ENCODE data around the gene BCDIN3D.

The BCDIN3D gene

GRCh38 chr12:49803693-49804450 lies 39.0 kb downstream of the BCDIN3D start:
- Histone ChIP-seq H3K27ac (ENCODE audit: low read depth, low read length) (no peak overlapping the region), H3K36me3 (ENCODE audit: control insufficient read depth, low read length) (no peaks in the 10 kb centered on the region), H3K9me3 (ENCODE audit: control insufficient read depth, insufficient read depth, low read length) (no peaks in the 10 kb centered on the region), H3K9me2 (replicated peaks; ENCODE audit: control insufficient read depth, low read length) (no peaks in the 10 kb centered on the region), H3K4me1 (ENCODE audit: control insufficient read depth, low read length) (no peaks in the 10 kb centered on the region), H3K79me2 (ENCODE audit: control insufficient read depth, low read length) (no peaks in the 10 kb centered on the region), H4K20me1 (ENCODE audit: control insufficient read depth, insufficient read depth, low read depth, low read length) (no peaks in the 10 kb centered on the region), H3K27me3 (ENCODE audit: control insufficient read depth, low read length) (no peaks in the 10 kb centered on the region), H3K4me2 (ENCODE audit: low read length) (no peak overlapping the region), H3K4me3 (ENCODE audit: low read length) (no peak overlapping the region), H3F3A (ENCODE audit: control insufficient read depth, insufficient read depth) (no peaks in the 10 kb centered on the region)
- TF ChIP-seq EZH2phosphoT487 (IDR thresholded peaks at IDR 0.05; ENCODE audit: borderline replicate concordance, low read length), result no peak
- no peak for TF ChIP-seq CTCF (IDR thresholded peaks at IDR 0.05; ENCODE audit: low read depth, low read length, poor library complexity, severe bottlenecking)

- Histone ChIP-seq H3K27ac (ENCODE audit: low read depth, low read length) (no peak overlapping the region), H3K4me1 (ENCODE audit: control insufficient read depth, low read length) (no peaks in the 10 kb centered on the region), H3K27me3 (ENCODE audit: control insufficient read depth, low read length) (no peaks in the 10 kb centered on the region), H4K20me1 (ENCODE audit: control insufficient read depth, insufficient read depth, low read depth, low read length) (no peaks in the 10 kb centered on the region), H3K9me3 (ENCODE audit: control insufficient read depth, insufficient read depth, low read length) (no peaks in the 10 kb centered on the region), H3K4me2 (ENCODE audit: low read length) (no peak overlapping the region), H3K9me2 (replicated peaks; ENCODE audit: control insufficient read depth, low read length) (no peaks in the 10 kb centered on the region), H3K79me2 (ENCODE audit: control insufficient read depth, low read length) (no peaks in the 10 kb centered on the region), H3K4me3 (ENCODE audit: low read length) (no peak overlapping the region), H3F3A (ENCODE audit: control insufficient read depth, insufficient read depth) (no peaks in the 10 kb centered on the region), H3K36me3 (ENCODE audit: control insufficient read depth, low read length) (peaks cover 5% of the 10 kb centered on the region; the same call in 1 of the 2 replicates)
- TF ChIP-seq EZH2phosphoT487 (IDR thresholded peaks at IDR 0.05; ENCODE audit: borderline replicate concordance, low read length), result no peak
- no peak for TF ChIP-seq CTCF (IDR thresholded peaks at IDR 0.05; ENCODE audit: low read depth, low read length, poor library complexity, severe bottlenecking)
These were observed 41.5 kb downstream of the BCDIN3D start for GRCh38 chr12:49801141-49802063.

GRCh38 chr12:49800421-49801140 lies 42.3 kb downstream of the BCDIN3D start:
- H4K20me1 ChIP-seq (ENCODE audit: control insufficient read depth, insufficient read depth, low read depth, low read length), result no peaks in the 10 kb centered on the region
- H3K36me3 ChIP-seq (ENCODE audit: control insufficient read depth, low read length), result peaks cover 5% of the 10 kb centered on the region; the same call in 1 of the 2 replicates
- H3K27me3 ChIP-seq (ENCODE audit: control insufficient read depth, low read length), result no peaks in the 10 kb centered on the region
- H3K4me1 ChIP-seq (ENCODE audit: control insufficient read depth, low read length), result no peaks in the 10 kb centered on the region
- H3K4me2 ChIP-seq (ENCODE audit: low read length), result no peak overlapping the region
- H3K27ac ChIP-seq (ENCODE audit: low read depth, low read length), result no peak overlapping the region
- no peak for TF ChIP-seq CTCF (IDR thresholded peaks at IDR 0.05; ENCODE audit: low read depth, low read length, poor library complexity, severe bottlenecking)
- TF ChIP-seq EZH2phosphoT487 (IDR thresholded peaks at IDR 0.05; ENCODE audit: borderline replicate concordance, low read length), result no peak
- H3K9me2 ChIP-seq (replicated peaks; ENCODE audit: control insufficient read depth, low read length), result no peaks in the 10 kb centered on the region
- no peaks in the 10 kb centered on the region for H3K9me3 ChIP-seq (ENCODE audit: control insufficient read depth, insufficient read depth, low read length)
- H3F3A ChIP-seq (ENCODE audit: control insufficient read depth, insufficient read depth), result no peaks in the 10 kb centered on the region
- no peak overlapping the region for H3K4me3 ChIP-seq (ENCODE audit: low read length)
- no peaks in the 10 kb centered on the region for H3K79me2 ChIP-seq (ENCODE audit: control insufficient read depth, low read length)

All from DOHH2 (cell line).